ENCODE data around the gene SVOP.
"Not testable (repeated sequence)": the region's sequence is repeated elsewhere in the genome, so short reads cannot be mapped to it uniquely, and the experiment has no call there.

SVOP gene

DNA sequence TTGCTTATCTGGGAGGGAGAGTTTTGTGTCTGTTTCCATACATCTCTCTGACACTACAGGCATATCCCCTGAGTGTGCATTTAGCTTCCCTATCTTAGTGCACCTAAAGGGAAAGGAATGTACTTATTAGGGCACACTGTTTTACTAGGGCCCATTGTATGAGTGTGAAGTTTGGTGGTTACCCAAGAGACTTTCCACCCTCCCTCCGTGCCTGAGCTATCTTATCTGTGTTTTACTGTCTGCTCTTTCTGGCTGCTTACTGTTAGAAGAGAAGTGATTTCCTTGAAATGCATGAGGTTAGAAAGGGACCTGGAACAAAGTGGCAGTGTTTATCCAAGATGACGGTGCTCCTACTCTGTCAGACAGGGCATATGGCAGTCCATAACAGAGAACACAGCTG, 8.5 kb upstream of the SVOP start:
- no peak for DNase-seq
- ATAC-seq, result no peak

DNA sequence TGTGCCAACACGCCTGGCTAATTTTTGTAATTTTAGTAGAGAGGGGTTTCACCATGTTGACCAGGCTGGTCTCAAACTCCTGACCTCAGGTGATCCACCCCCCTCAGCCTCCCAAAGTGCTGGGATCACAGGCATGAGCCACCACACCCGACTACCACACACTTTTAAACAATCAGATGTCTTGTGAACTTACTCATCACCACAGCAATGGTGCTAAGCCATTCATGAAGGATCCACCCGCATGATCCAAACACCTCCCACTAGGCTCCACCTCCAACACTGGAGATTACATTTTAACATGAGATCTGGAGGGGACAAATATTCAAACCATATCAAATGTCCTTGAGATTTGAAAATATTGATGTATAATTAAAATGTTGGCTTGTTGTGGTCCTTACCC, 7.8 kb upstream of the SVOP start:
- DNase-seq, ATAC-seq: not testable (repeated sequence)

DNA sequence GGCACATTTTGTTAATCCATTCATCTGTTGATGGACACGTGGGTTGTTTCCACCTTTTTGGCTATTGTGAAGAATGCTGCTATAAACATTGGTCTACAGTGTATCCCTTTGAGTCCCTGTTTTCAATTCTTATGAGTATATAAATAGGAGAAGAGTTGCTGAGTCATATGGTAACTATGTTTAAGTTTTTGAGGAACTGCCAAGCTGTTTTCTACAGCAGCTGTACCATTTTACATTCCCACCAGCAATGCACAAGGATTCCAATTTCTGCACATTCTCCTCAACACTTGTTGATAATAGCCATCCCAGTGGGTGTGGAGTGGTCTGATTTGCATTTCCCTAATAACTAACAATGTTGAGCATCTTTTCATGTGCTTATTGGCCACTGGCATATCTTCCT, 6.9 kb upstream of the SVOP start:
- ATAC-seq, result no peak
- DNase-seq, result no peak

DNA sequence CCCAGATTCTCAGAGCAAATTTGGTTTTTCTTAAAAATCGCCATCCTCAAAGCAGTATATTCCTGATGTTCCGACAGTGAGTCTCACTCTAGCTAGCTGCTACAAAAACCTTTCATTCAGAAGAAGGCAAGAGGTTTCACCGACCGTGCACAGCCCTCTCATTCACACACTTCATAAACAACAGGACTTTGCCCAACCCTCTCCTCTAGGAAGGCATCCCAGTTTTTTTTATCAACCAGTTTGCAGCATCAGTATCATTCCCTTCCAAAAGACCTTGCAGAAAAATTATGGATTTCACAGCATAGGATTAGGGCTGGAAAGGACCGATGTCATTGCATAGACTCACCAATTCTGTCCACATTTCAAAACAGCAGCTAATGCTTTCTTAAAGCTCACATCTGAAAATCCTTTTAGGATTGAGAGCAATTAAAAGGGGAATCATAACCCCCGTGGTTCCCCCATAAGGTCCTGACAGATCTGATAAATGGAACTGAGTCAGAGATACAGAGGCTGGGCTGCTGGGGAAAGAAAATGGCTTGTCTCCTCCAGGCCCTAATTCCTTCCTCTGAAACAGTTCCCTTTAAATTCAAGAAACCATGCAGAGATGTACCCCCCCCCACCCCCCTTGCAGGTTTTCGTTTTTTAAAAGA, 597 bp downstream of the SVOP start:
- no peak for ATAC-seq
- DNase-seq, result no peak

DNA sequence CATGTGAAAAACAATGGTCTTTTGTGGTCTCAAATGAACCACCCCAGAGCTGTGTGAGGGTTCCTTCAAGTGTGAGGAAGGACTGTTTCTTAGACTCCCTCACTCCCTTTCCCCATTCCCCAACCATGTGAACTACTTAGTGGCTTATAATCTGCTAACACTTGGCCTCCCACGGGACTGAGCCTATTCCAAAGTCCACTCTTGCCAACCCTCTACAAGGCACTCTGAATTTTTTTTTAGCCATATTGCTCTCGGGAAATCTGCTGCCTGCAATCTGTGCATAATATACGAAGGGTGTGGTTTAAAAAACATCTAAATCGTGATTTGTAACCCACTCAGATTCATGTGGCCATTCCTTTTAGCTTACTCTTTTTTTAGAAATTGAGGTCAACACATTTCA, 2.6 kb downstream of the SVOP start:
- DNase-seq, result no peak
- no peak for ATAC-seq

DNA sequence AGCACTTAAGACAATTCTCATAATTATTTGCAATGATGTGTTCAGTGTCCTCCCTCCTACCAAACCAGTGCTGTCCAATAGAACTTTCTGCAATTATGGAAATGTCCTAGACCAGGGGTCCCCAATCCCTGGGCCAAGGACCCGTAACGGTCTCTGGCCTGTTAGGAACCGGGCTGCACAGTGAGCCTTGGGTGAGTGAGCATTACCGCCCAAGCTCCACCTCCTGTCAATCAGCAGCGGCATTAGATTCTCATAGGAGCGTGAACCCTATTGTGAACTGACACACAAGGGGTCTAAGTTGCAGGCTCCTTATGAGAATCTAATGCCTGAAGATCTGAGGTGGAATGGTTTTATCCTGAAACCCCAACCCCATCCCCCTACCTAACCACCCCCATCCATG, 3.9 kb downstream of the SVOP start:
- DNase-seq (no peak), ATAC-seq (no peak)

DNA sequence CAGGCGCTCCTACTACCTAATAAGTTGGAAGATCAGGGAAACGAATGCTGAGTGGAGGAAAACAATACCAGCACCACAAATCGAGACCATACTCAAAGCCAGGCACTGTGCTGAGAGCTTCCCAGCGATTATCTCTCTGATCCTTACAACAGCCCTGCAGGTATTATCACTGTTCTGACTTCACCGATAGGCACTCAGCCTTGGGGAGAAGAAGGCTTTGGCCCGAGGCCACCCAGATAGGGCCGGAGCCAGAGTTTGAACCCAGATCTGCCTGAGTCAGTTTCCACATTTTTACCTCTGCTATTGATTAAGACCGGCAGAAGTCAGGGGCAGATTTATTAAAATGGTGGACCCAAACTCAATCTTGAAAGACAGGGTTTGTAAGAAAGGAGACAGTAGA, 4.9 kb downstream of the SVOP start:
- ATAC-seq (no peak), DNase-seq (no peak)

DNA sequence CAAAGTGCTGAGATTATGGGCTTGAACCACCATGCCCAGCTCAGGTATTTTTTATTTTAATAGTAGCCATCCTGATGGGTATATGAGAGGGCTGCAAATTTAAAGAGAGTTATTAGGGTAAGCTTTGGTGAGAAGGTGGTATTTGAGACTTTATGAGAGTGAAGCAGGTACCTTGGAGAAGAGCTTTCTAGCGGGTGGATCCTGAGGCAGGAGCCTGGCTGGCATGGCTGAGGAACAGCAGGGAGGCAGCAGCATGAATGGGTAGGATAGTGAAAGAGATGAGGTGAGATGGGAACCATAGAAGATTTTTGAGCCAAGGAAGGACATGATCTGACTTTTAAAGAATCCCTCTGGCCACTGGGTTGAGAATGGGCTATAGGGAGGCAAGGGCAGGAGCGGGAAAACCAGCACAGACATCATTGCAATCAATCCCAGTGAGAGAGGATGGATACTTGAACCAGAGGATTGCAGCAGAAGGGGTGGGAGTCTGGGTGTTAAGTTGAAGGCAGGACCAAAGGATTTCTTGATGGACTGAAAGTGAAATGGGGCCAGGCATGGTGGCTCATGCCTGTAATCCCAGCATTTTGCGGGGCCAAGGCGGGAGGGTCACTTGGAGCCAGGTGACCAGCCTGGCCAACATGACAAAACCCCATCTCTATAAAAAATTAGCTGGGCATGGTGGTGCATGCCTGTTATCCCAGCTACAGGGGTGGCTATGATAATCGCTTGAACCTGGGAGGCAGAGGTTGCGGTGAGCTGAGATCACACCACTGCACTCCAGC, 5.7 kb downstream of the SVOP start:
- no peak for ATAC-seq
- no peak for DNase-seq

DNA sequence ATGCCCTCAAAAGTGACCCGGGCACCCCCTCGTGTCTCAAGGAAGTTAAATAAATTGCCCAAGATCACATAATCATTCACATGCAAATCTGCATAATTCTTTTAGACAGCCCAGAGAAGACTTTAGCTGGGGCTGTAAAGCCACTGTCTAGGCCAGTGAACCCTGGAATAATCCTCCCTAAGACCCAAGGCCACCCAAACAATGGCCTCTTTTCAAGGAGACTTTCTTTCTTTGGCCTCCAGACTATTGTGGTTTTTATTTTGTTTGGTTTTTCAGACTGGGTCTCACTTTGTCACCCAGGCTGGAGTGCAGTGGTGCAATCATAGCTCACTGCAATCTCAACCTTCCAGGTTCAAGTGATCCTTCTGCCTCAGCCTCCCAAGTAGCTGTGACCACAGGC, 10.6 kb downstream of the SVOP start:
- DNase-seq (no peak), ATAC-seq (no peak)

DNA sequence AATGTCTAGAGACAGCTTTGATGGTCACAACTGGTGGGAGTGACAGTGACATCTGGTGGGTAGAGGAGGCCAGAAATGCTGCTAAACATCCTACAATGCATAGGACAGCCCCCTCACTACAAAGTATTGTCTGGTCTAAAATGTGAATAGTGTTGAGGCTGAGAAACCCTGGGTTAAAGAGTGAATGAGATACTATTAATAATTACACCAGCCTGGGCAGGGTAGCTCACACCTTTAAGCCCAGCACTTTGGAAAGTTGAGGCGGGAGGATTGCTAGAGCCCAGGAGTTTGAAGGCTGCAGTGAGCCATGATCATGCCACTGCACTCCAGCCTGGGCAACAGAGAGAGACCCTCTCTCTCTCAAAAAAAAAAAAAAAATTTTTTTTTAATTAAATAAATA, 11.1 kb downstream of the SVOP start:
- DNase-seq (no peak), ATAC-seq (no peak)

DNA sequence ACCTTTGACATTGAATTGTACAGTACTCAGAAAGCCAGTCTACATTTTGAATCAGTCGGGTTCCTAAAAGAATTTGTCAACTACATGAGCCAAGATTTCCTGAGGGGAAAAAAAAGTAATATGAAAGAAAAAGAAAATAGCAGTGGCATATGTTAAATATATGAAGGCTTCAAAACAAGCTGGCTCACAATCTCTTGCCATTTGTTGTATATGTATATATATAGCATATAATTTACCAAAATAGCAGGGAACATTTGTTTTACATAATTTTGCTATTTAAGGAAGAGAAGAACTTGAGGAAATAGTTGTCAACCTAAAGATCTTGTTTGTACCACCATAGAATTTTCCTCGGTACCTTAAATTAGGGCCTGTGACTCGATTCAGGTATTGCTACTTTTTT, 16.9 kb downstream of the SVOP start:
- no peak for ATAC-seq
- DNase-seq, result no peak

DNA sequence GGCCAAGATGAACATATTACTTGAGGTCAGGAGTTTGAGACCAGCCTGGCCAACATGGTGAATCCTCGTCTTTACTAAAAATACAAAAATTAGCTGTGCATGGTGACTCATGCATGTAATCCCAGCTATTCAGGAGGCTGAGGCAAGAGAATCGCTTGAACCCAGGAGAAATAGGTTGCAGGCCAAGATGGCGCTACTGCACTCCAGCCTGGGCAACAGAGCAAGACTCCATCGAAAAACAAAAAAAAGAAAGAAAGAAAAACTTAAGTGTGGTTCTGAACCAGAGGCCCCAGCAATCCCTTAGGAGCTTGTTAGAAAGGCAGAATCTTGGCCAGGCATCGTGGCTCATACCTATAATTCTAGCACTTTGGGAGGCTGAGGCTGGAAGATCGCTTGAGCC, 24.5 kb downstream of the SVOP start:
- DNase-seq (no peak), ATAC-seq (no peak)

DNA sequence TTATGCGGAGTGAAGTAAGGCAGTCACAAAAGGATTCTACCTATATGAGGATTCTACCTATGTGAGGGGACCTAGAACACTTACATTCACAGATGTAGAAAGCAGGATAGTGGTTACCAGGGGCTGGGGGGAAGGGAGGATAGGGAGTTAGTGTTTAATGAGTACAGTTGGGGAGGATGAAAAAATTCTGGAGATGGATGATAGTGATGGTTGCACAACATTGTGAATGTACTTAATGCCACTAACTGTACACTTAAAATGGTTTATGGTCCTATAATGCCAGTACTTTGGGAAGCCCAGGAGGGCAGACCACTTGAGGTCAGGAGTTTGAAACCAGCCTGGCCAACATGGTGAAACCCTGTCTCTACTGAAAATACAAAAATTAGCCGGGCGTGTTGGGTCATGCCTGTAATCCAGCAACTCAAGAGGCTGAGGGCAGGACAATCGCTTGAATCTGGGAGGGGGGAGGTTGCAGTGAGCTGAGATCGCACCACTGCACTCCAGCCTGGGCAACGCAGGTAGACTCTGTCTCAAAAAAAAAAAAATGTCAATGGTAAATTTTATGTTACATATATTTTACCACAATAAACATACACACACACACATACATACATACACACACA, 25.4 kb downstream of the SVOP start:
- DNase-seq, result no peak
- ATAC-seq, result no peak

DNA sequence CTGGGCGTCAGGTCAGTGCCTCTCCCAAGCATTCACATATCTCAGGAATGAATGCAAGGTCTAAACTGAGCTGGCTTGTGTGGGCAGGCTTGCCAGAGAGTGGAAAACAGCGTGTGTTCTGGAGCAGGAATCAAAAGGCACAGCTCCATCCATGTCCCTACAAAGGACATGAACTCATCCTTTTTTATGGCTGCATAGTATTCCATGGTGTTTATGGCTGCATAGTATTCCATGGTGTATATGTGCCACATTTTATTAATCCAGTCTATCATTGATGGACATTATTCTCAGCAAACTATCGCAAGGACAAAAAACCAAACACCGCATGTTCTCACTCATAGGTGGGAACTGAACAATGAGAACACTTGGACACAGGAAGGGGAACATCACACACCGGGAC, 30.8 kb downstream of the SVOP start:
- not testable (repeated sequence) for DNase-seq, ATAC-seq

DNA sequence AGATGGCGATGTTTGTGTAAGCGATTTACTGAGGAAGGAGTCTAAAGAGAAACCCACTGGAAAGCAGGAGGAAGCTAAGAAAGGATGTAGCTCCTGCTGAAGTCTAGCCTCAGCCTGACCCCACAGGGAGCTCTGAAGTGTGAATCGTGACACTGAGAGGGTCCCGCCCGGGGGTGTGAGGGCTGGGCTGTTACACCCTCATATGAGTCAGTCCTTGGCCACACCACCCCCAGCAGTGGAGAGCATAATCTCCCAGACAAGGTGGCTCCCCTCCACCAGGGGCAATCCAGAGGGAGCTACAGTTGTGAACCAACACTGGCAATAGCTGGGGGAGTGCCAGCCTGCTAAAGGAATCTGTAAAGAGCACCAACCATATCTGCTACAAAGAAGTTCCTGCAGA, 31.5 kb downstream of the SVOP start:
- DNase-seq (no peak), ATAC-seq (no peak)

DNA sequence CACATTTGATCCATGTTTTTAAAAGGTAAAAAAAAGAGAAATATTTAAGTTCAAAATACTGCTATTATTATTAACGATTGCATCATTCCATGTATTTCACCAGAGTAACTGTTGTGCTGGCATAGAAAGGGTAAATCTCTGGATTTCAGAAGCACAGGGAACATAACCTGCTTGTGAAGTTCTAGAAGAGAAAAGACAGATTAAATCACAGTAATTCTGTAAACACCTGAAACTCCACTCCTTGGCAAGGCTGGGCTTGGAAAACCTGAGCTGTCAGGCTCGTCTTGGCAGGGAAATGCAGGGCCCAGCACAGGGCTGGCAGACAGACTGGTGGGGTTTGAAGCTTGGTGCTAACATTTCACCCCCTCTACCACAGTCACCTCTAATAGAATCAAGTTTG, 35.1 kb downstream of the SVOP start:
- DNase-seq, result no peak
- ATAC-seq, result no peak

DNA sequence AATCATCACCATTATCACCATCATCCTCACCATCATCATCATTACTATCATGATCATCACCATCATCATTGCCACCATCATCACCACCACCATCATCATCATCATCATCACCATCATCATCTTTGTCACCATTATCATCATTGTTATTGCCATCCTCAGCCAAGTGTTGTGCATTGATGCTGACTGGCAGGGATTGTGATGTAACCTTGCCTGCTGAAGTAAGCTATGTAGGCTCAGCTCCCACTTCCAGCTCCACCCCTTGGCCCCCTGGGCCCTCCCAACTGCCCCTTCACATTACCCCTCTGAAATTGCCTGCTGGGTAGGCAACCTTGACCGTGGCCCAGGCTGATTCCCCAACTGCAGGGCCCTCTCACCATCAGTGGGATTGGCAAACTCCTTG, 37.6 kb downstream of the SVOP start:
- DNase-seq, result no peak
- no peak for ATAC-seq

DNA sequence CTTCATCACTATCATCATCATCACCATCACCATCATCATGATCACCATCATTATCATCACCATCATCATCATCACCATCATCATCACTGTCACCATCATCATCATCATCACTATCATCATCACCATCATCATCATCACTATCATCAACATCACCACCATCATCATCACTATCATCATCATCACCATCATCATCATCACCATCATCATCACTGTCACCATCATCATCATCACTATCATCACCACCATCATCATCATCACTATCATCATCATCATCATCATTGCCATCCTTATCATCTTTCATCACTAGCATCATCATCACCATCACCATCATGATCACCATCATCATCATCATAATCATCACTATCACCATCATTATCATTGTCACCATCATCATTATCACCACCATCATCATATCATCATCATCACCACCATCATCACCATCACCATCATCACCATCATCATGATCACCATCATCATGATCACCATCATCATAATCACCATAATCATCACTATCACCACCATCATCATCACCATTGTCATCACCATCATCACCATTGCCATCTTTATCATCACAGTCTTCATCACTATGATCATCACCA, 38.1 kb downstream of the SVOP start:
- DNase-seq (no peak), ATAC-seq (no peak)

DNA sequence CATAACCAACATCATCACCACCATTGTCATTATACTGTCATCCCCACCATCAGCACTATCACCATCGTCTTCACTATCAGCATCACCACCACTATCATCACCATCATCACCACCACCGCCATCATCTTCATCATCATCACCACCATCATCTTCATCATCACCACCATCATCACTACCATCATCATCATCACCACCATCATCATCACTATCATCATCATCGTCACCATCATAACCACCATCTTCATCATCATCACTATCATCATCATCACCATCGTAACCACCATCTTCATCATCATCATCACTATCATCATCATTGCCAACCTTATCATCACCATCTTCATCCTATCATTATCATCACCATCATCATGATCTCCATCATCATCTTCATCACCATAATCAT, 39.0 kb downstream of the SVOP start:
- no peak for ATAC-seq

DNA sequence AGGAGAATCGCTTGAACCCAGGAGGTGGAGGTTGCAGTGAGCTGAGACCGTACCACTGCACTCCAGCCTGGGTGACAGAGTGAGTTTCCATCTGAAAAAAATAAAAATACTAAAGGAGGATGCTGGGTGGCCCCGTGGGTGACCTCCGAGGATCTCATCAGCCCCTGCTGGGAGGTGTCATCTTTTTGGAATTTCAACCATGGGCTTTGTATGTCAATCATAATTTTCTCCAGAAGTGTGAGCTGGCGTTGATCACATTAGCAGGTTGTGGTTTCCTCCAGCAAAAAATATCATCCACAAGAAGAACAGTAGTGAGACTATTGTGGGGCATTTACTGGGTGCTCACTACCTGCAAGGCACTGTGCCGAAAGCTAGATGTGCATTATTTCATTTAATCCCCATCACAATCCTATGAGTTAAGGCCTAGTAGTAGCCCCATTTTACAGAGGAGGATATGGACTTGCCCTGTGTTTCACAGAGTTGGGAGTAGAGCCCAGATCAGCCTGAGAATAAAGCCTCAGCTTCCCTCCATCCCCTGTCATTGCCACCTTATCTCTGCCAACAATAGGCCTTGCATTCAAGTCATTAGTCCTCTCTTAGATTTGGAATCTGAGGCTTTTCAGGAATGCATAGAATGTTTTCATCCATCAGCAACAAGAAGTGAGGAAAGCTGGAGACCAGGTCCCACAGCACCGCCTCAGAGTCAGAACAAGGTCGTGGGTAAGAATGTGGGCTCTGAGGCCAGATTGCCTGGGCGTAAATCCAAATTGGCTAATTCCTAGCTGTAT, 39.8 kb downstream of the SVOP start:
- DNase-seq (no peak), ATAC-seq (no peak)

More for the DNA sequence above, 39.0 kb downstream of the SVOP start:
- no peak for DNase-seq

DNA sequence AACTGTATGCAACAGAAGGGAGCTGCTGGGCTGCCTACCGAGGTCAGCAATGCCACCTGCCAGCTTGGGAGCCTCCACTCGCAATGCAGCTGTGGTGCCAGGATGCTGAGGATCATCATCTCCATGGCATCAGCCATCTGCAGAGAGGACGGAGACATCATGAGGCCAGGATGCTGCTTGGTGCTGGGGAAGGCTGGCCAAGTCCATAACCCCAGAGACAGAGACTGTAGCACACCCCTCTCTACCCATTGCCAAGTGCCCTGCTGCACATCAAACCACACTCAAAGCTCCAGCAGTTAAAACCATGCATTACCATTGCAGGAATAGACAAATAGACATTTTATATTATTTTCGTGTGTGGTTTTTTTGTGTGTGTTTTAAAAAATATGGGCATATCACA, 43.5 kb downstream of the SVOP start:
- no peak for DNase-seq
- ATAC-seq, result no peak

DNA sequence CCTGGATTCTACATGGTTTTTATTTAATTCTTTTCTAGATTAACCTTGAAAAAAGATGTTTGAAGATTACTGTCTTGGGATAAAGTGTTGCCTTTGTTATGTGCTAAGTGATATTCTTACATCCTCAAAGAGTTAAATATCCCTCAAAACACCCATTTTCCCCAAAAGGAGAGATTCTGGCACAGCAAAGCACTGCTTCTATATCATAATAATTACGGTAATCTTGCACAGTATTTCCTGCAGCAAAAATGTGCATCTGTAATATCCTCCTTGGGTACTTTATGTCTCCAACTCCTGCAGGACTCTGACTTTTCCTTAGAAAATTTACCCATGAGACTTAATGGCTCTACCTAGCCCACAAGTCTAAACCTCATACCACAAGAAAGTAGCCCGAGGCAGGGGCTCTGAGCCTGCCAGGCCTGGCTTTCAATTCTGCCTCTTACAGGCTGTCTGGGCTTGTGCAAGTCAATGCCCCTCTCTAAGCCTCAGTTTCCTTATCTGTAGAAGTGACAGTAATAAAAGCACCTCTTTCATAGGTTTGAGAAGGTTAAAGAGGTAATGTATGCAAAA, 45.8 kb downstream of the SVOP start:
- ATAC-seq (no peak), DNase-seq (no peak)

Measured in stimulated activated naive CD8-positive, alpha-beta T cell treated with anti-CD3 and anti-CD28 coated beads, Interleukin-15, Interleukin-2, amounts not matched to agents 100 U/mL and 50 U/mL, for 24 hours (primary cell).